LNCAP (cell line): ENCODE data around the gene TBC1D30.

Experiments
- CTCF ChIP-seq: fragments of 450-650 bp; IDR thresholded peaks from 2 replicates; pipeline ENCODE4 v1.5.1; 2017; ENCODE audit warnings: mild to moderate bottlenecking

The TBC1D30 gene

DNA sequence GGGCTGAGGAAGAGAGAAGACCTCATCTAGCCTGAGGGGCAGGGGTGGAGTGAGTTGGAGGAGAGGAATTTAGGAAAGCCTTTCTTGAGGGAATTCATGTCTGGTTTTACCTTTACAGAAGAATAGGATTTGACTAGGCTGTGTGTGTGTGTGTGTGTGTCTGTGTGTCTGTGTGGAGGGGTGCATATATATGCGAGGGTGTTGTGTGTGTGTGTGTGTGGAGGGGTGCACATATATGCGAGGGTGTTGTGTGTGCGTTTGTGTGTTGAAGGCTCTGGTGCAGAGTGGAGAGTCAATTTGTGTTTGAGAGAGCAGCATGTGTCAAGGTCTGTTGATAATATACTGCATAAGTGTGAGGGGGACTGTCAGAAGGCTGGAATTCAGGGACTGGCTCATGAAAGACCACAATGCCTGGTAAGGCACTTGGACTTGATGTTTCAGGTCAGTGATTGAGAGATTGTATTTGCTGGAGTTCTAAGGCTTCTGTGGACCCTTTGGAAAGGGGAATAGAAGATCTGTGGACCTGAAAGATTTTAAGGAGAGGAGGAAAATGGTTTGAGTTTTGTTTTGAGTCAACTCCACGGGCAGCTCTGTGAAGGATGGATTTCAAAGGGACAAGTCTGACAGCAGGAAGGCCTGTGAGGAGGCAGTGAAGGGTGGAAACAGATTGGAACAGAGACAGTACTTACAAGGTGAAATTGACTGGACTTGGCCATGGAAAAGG lies 34.6 kb downstream of the TBC1D30 start:
- no peak for TF ChIP-seq CTCF

- TF ChIP-seq CTCF = no peak
Observed at GRCh38 chr12:64860446-64860998, 36.1 kb downstream of the TBC1D30 start.

DNA sequence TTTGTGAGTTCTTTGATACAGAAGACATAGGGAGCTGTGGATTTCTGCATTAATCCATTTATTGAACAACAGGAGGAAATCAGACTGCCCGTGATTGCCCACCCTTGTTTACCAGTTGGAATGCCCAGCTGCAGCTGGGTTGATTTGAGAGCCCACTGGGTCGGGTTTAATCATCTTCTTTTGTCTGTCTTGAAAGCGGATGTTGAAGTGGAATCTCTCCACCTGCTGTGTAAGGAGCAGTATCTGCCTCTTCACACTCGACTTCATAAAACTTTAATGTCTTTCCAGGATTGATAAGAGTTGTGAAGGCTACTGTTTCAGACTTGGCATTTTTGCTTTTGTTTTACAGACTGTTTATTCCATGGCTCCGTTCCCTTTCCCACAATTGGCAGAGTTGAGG lies 39.9 kb downstream of the TBC1D30 start:
- TF ChIP-seq CTCF = no peak

DNA sequence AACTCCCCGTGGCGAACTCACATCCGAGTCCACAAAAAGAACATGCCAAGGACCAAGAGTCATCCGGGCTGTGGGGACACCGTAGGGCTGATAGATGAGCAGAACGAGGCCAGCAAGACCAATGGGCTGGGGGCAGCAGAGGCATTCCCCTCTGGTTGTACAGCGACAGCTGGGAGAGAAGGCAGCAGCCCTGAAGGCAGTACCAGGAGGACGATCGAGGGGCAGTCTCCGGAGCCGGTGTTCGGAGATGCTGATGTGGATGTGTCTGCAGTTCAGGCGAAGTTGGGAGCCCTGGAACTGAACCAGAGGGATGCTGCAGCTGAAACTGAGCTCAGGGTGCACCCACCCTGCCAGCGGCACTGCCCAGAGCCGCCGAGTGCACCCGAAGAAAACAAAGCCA lies 50.7 kb downstream of the TBC1D30 start:
- no peak for TF ChIP-seq CTCF

- TF ChIP-seq CTCF = no peak
Observed at GRCh38 chr12:64876388-64877071, 52.1 kb downstream of the TBC1D30 start.

GRCh38 chr12:64877363-64878004 lies 53.0 kb downstream of the TBC1D30 start:
- TF ChIP-seq CTCF = no peak

GRCh38 chr12:64882687-64883086 lies 58.2 kb downstream of the TBC1D30 start:
- TF ChIP-seq CTCF = no peak
